OCI-LY3 (cell line): ENCODE data around the gene OXTR.
"Not testable (repeated sequence)": the region's sequence is repeated elsewhere in the genome, so short reads cannot be mapped to it uniquely, and the experiment has no call there.

Experiments used
- H2AFZ ChIP-seq: fragments of 200-600, 300-600 bp; shearing (Covaris generic); 2 replicates; pipeline ENCODE4 v1.6.0; 2014; ENCODE audit warnings: antibody characterized with exemption, low read depth, low read length
- H3K27ac ChIP-seq: fragments of 200-600, 300-600 bp; sonication (generic); 2 replicates; pipeline ENCODE4 v1.5.1; 2014; ENCODE audit warnings: mild to moderate bottlenecking, low read length, moderate library complexity, mixed read lengths
- H3K27me3 ChIP-seq: fragments of 200-600, 300-600 bp; sonication (generic); 2 replicates; pipeline ENCODE4 v1.6.1; 2014; ENCODE audit warnings: low read depth, low read length, mixed read lengths
- H3K36me3 ChIP-seq: fragments of 200-600, 300-600 bp; sonication (generic); replicated peaks from 2 replicates; pipeline ENCODE3; 2014; ENCODE audit warnings: low read depth, low read length, mixed read lengths
- H3K4me1 ChIP-seq: fragments of 300-600, 200-600 bp; sonication (generic); 2 replicates; pipeline ENCODE4 v1.6.1; 2014; ENCODE audit warnings: low read length, mixed read lengths
- H3K4me2 ChIP-seq: fragments of 200-600, 300-600 bp; sonication (generic); 2 replicates; pipeline ENCODE4 v1.6.1; 2014; ENCODE audit warnings: low read length, mixed read lengths
- H3K4me3 ChIP-seq: fragments of 300-600, 200-600 bp; sonication (generic); 2 replicates; pipeline ENCODE4 v1.5.1; 2014; ENCODE audit warnings: antibody characterized with exemption, mild to moderate bottlenecking, low read length, moderate library complexity
- H3K79me2 ChIP-seq: fragments of 300-600, 200-600 bp; shearing (Covaris generic); 2 replicates; pipeline ENCODE4 v1.6.1; 2014; ENCODE audit warnings: mild to moderate bottlenecking, low read length, mixed read lengths
- H3K9ac ChIP-seq: fragments of 300-600, 200-600 bp; shearing (Covaris generic); 2 replicates; pipeline ENCODE4 v1.6.0; 2014; ENCODE audit warnings: mild to moderate bottlenecking, low read length, moderate library complexity
- H3K9me3 ChIP-seq: fragments of 200-600, 300-600 bp; shearing (Covaris generic); 2 replicates; pipeline ENCODE4 v1.6.1; 2014; ENCODE audit warnings: low read length, mixed read lengths; ENCODE audit not compliant: insufficient read depth
- H4K20me1 ChIP-seq: fragments of 200-600, 300-600 bp; sonication (generic); 2 replicates; pipeline ENCODE4 v1.6.1; 2016; ENCODE audit warnings: low read length, mixed read lengths; ENCODE audit not compliant: insufficient read depth
- CTCF ChIP-seq: fragments of 200-600, 300-600 bp; sonication (generic); IDR thresholded peaks from 2 replicates; pipeline ENCODE4 v1.5.1; 2014; ENCODE audit warnings: antibody characterized with exemption, low read length, low read depth
- EZH2phosphoT487 ChIP-seq: fragments of 200-600 bp; shearing (Covaris generic); IDR thresholded peaks from 2 replicates; pipeline ENCODE4 v1.6.1; 2018; ENCODE audit warnings: antibody characterized with exemption, mixed run types, low read depth

Gene OXTR

GRCh38 chr3:8723612-8724011, 45.8 kb downstream of the OXTR start:
- peaks cover 4% of the 10 kb centered on the region; the same call in 1 of the 2 replicates for H3K4me1 ChIP-seq
- no peaks in the 10 kb centered on the region for H4K20me1 ChIP-seq
- no peak for TF ChIP-seq CTCF
- no peak for TF ChIP-seq EZH2phosphoT487
- no peaks in the 10 kb centered on the region for H3K79me2 ChIP-seq
- no peak overlapping the region for H3K27ac ChIP-seq
- no peak overlapping the region for H3K4me2 ChIP-seq
- H3K4me3 ChIP-seq = no peak overlapping the region
- H3K9me3 ChIP-seq = no peaks in the 10 kb centered on the region
- no peak overlapping the region for H2AFZ ChIP-seq
- H3K27me3 ChIP-seq = 0 out of 2 replicates have a peak, but pooled peaks cover 2% of the 10 kb centered on the region
- H3K9ac ChIP-seq = no peak overlapping the region
- H3K36me3 ChIP-seq = no peaks in the 10 kb centered on the region

GRCh38 chr3:8722808-8723207, 46.6 kb downstream of the OXTR start:
- Histone ChIP-seq H3K36me3 (no peaks in the 10 kb centered on the region), H3K4me1 (peaks cover 4% of the 10 kb centered on the region; the same call in 1 of the 2 replicates), H3K4me2 (no peak overlapping the region), H4K20me1 (no peaks in the 10 kb centered on the region), H3K27me3 (0 out of 2 replicates have a peak, but pooled peaks cover 2% of the 10 kb centered on the region), H3K9me3 (no peaks in the 10 kb centered on the region), H3K9ac (no peak overlapping the region), H3K4me3 (no peak overlapping the region), H3K27ac (no peak overlapping the region), H3K79me2 (no peaks in the 10 kb centered on the region), H2AFZ (no peak overlapping the region)
- no peak for TF ChIP-seq EZH2phosphoT487
- TF ChIP-seq CTCF = no peak

- not testable (repeated sequence) for H2AFZ ChIP-seq, H3K4me2 ChIP-seq, H3K4me3 ChIP-seq, H3K4me1 ChIP-seq, H3K79me2 ChIP-seq, H3K27me3 ChIP-seq, H3K9ac ChIP-seq, H3K27ac ChIP-seq, H3K9me3 ChIP-seq, H3K36me3 ChIP-seq, H4K20me1 ChIP-seq
Measured at GRCh38 chr3:8715757-8716156, 53.7 kb downstream of the OXTR start.

- H3K4me2 ChIP-seq = no peak overlapping the region
- TF ChIP-seq CTCF (peak; percentile 49), EZH2phosphoT487 (no peak)
- H3K4me1 ChIP-seq = peaks cover 7% of the 10 kb centered on the region; the same call in 1 of the 2 replicates
- H2AFZ ChIP-seq = no peak overlapping the region
- no peak overlapping the region for H3K9ac ChIP-seq
- no peaks in the 10 kb centered on the region for H3K9me3 ChIP-seq
- no peaks in the 10 kb centered on the region for H4K20me1 ChIP-seq
- no peak overlapping the region for H3K4me3 ChIP-seq
- H3K27ac ChIP-seq = no peak overlapping the region
- no peaks in the 10 kb centered on the region for H3K79me2 ChIP-seq
- no peaks in the 10 kb centered on the region for H3K27me3 ChIP-seq
- H3K36me3 ChIP-seq = no peaks in the 10 kb centered on the region
Measured at GRCh38 chr3:8713901-8714759, 55.3 kb downstream of the OXTR start.
